CD4-positive, alpha-beta T cell treated with Interleukin-6 for 4 hours (primary cell): ENCODE measurements around the gene SEMA5A.
A peak's percentile ranks its signal among the peaks of the same experiment; 100 is the strongest.

ENCODE experiments used
- DNase-seq: peaks from one replicate; pipeline ENCODE4 v3.0.0-alpha.2; 2020; ENCODE audit warnings: mixed read lengths

SEMA5A gene, protein sequence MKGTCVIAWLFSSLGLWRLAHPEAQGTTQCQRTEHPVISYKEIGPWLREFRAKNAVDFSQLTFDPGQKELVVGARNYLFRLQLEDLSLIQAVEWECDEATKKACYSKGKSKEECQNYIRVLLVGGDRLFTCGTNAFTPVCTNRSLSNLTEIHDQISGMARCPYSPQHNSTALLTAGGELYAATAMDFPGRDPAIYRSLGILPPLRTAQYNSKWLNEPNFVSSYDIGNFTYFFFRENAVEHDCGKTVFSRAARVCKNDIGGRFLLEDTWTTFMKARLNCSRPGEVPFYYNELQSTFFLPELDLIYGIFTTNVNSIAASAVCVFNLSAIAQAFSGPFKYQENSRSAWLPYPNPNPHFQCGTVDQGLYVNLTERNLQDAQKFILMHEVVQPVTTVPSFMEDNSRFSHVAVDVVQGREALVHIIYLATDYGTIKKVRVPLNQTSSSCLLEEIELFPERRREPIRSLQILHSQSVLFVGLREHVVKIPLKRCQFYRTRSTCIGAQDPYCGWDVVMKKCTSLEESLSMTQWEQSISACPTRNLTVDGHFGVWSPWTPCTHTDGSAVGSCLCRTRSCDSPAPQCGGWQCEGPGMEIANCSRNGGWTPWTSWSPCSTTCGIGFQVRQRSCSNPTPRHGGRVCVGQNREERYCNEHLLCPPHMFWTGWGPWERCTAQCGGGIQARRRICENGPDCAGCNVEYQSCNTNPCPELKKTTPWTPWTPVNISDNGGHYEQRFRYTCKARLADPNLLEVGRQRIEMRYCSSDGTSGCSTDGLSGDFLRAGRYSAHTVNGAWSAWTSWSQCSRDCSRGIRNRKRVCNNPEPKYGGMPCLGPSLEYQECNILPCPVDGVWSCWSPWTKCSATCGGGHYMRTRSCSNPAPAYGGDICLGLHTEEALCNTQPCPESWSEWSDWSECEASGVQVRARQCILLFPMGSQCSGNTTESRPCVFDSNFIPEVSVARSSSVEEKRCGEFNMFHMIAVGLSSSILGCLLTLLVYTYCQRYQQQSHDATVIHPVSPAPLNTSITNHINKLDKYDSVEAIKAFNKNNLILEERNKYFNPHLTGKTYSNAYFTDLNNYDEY

DNA sequence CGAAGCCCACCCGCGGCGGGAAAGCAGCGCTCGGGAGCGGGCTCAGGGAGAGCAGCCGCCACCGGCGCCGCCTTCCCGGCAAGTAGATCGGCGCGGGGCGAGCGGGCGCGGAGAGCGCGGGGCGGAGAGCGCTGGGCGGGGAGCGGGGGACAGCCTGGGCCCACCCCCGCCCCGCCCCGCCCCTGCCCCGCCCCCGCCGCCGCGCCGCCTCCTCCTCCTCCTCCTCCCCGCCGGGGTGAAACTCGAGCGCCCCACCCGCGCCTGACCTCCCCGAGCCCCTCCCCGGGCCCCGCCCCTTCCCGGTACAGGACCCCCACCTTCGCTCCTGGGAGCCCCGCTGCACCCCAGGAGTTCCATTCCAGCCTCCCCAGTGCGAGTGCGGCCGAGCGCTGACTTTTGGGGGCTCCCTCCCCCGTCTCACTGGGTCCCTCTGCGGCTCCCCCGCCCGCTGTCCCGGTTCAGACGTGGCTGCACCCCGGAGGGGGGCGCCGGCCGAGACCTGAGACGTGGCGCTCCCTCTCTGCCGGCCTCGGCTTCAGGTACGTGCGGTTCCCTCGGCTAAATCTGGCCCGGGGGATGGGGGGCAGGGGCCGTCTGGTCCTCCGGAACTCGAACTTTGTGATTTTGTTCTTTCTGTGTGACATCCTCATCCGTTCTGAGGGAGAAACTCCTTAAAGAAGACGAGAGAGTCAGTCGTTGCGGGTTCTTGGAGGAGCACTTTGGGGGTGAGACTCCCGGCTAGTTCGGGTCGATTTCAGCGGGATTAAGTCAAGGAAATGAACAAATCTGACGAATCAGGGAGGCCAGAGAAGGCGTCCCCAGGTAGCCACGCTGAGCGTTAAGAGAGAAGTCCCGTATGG is at the start of gene SEMA5A:
Gene SEMA5A (minus strand): TSS at position 84 of the 860 bp plus-strand sequence. CDS start 166,129 bp downstream, outside the sequence.
- DNase-seq = peak; percentile 52

DNA sequence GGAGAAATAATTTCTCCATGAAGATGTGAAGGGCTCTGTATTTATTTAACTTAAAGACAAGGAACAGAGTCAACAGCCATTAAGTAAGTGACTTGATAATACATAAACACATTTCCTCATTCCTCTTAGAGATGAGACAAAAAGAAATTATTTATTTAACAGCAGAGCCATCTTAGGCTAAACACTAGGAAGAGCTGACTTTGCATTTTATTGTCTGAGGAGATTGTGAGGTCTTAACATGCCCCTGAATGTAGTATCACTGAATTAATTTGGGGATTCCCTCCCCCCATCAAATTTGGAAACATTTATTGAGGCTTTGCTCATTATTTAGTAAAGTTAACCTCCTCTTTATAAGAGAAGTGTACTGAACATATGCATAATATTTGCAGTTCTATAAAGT is 49.0 kb upstream of the SEMA5A start:
- DNase-seq = no peak

DNA sequence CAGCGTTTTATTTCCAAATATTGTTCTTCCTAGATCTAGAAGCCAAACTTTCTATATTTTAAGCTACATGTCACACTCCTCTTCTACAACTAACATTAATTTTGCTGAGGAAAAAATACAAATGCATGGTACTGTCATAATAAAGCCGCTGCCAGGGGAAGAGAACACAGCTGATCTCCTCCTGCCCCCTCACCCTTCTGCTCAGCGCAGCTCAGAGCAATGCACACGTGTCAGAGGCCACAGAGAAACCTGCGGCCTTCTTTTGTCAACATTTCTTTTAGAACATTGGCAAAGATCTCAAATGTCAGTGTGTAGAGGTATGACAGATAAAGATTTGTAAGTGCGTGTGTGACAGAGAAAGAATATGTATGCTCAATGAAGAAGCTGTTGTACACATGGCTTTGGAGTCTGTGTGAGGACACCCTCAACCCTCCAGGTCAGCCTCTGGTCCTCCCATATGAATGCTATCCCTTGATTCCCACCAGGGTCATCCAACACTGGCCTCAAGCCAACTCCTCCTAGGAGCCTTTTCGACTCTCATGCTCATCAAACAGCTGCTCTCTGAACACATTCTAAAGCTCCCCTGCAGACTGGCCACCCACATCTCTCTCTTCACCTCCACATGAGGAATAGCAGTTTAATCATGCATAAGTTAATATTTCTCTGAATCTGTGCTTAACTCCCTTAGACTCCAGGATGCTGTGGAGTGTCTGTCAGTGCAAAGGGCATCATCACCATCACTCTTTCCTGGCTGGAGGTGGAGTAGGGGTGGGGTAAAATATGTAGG is 43.4 kb upstream of the SEMA5A start:
- no peak for DNase-seq

DNA sequence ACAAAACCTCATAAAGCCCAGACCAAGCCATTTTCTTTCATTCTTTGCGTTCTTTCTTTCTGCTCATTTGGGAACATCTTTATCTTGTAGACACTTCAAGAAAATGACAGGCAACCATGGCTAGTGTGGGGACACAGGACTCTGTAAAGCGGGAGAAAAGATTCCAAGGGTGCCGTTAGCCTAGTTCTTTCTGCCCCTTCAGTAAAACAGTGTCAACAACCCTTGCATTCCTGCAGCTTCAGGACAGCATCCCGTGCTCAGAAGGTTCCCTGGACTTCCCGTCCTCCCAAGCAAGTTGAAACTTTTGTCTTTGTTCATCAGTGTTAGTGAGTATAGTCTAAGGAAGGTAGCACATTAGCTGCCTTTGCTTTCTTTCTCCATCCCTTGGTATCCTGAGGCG is 42.4 kb upstream of the SEMA5A start:
- no peak for DNase-seq

DNA sequence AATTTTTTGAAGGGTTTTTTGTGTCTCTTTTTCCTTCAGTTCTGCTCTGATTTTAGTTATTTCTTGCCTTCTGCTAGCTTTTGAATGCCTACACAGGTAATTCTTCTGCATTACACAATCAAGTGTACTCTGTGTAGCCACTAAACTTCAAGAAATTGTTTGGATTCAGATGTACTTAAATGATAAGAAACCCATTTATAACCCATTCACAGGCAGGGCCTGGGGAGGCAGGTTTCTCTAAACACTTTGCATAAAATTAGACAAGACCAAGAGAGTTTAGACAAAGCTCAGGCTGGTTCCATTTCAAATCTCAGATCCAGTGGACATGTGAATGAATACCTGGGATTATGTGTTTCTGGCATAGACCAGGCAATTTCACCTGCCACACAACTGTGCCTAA is 41.3 kb upstream of the SEMA5A start:
- DNase-seq = no peak

DNA sequence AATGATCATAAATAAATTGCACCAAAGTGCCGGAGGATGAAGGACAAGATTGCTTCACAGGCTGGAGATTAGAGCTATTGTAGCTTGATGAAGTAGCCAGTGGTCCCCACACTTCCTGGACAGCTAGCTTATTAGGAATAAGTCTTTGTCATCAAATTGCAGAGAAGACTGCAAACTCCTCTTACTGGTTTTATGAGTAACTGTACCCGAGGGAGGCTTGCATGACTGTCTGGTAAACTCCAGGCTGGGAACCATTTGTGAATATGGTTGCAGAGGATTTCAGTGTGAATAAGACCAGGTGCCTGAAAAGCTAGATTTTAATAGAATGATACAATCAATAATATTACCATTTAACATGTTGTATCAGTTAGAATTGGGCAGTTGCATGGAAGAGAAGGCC is 36.5 kb upstream of the SEMA5A start:
- DNase-seq = no peak

DNA sequence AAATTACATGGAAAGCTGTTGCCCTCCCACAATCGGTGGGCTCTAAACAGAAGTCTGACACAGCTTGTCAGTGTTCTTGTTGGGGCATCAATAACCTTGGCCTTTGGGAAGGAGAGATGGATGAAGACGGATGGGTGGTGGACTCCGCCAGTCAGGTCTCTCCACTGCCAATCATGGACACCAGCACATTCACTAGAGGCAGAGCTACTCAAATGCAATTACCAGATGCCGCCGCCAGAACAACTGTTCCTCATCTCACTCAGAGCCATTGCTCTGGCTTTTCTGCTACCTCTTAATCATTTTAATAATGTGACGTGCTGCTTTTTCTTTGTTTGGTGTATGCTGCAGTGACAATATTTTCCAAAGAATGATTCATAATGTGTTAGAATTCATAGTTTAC is 27.9 kb upstream of the SEMA5A start:
- DNase-seq = no peak

DNA sequence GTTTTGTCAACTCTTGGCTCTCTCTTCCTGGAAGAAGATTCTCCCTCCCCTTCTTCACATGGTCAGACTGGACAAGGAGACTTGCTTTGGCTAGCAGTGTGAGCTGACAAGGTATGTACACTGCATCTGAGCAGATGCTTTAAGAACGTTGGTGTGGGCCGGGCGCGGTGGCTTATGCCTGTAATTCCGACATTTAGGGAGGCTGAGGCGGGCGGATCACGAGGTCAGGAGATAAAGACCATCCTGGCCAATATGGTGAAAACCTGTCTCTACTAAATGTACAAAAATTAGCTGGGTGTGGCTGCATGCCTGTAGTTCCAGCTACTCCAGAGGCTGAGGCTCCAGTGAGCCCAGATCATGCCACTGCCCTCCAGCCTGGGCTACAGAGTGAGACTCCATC is 26.4 kb upstream of the SEMA5A start:
- no peak for DNase-seq

DNA sequence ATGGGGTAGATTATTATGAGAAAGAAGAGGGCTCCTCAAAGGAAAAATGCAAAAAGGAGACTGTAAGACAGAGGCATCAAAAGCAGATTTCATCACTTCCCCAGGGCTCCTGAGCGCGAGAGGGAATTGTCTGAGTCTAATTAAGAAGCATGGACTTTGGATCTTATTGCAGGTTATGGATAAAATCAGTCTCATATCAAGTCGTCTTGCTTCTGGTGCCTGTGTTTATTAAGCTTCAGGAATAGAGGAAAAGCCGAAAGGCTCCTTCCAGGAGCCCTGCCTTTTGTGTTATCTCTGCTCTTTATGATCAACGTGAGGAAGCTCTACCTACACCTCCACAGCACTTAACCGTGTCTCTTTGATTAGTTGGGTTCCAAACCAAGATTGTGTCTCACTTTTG is 25.0 kb upstream of the SEMA5A start:
- DNase-seq = no peak

DNA sequence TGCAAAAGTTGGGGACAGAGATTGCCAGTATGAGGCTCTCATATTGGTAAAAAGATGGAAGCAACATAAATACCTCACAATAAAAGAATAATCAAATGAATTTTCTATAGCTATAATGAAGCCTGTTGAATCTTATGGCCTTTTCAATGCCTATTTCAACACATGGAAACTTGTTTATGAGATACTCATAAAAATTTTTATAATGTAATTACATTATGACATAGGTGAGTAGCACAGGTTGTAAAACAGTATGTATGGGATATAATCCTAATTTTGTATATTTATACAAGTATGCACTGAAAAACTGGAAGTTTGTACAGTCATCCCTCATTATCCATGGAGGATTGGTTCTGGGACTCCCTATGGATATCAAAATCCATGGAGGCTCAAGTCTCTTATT is 21.2 kb upstream of the SEMA5A start:
- no peak for DNase-seq

DNA sequence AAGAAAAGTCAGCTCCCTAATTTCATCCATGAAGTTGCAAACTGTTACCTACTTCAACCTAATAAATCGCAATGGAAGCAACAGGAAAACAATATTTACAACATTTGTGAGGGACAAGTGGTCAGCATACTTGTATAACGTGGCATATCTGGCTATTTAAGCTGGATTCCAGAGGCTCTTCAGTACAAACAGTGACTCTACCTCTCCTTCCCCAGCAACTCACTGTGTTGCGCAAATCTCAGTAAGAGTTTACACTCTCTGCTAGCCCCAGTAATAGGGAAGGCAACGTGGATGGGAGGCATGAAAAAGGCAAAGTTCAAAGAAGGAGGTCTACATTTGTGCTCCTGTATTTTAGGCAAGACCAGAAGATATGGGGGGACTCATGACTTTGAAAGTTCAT is 18.9 kb upstream of the SEMA5A start:
- no peak for DNase-seq

DNA sequence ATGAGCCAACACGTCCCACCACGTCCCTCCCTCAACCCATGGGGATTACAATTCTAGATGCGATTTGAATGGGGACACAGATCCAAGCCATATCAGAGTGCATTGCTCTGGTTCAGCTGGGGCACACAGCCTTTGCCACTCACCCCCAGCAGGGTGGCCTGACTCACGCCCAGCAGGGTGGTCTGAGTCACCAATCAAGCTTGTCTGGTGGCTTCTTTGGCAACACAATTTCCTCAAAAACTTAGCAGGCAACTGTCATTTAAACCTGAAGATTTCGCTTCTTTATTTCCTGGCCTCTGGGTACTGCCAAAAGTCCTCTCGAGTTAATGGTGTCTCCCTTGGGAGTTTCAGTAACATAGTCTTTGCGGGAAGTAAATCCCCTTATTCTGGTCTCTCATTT is 16.3 kb upstream of the SEMA5A start:
- no peak for DNase-seq

DNA sequence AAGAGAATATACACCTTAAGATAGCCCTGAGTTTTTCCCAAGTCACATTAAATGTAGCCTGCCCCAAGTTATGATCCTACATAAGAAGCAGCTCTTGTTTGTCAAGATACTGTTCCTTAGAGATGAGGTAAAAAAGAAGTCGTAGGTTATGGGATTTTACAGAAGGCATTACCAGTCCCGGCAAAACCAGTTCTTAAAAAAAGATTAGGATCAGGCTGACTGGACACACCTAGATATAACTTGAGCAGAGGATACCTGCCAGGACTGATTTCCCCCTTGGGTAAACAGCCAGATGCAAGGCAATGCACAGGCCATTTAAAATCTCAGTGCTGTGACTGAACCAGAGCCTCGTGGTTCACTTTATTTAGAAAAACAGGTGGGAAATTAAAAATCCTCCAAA is 14.1 kb upstream of the SEMA5A start:
- DNase-seq = no peak

DNA sequence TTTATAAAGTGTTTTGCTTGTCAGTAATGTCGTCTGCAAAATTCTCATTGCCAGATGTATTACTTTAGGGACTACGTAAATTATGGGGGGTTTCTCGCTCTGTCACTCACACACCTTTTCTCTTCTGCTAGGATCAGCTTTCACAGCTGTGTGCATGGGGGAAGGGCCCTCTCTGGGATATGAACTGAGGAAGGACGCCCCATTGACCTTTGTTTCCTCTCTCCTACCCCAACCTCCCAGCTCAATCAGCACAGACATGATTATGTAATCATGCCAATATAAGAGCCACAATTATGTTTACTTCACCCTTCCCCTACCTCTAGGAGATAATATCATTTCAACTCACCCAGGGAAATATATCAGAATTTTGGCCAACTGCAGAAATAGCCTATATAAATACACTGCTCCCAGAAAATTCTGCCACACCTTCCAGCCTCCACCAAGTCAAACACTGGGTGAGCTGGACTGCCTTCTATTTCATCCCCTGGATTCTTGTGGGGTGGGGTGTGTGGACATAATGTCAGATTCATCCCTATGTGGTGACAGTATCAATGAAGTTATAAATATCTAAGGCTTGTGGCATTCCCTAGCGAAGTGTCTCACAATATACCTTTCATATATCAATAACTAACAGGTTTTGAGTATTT is 12.6 kb upstream of the SEMA5A start:
- no peak for DNase-seq

DNA sequence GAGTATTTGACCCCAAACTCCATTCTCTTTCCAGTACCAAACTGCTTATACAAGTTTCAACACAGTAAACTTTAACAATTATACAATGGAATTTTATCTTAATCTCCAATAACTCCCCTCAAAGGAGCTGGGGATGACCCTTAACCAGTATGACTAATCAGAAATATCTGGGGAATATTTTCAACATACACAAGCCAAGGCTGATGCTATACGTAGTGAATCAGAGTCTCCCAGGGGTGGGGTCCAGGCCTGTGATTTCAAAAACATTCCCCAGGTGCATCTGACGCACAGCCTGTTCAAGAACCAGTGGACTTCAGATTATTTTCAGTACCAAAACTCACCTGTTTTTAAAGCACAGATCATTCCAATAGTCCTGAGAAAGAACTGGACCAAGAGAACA is 11.8 kb upstream of the SEMA5A start:
- DNase-seq = no peak

DNA sequence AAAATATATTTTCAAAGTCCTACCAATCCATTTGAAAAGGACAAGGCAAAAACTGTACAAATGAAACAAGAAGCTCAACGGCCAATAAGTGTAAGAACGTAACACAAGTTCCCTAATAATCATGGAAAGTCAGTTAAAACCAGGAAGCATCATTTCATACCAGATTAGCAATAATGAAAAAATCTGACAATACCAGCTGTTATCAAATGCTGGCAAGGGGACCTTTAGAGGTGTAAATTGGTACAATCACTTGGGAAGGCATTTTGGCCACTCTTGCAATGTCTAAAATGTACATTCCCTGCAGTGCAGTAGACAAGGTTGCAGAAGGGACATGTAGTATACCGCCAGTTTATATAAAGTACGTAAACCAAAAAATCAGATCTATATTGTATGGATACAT is 10.1 kb upstream of the SEMA5A start:
- DNase-seq = no peak

DNA sequence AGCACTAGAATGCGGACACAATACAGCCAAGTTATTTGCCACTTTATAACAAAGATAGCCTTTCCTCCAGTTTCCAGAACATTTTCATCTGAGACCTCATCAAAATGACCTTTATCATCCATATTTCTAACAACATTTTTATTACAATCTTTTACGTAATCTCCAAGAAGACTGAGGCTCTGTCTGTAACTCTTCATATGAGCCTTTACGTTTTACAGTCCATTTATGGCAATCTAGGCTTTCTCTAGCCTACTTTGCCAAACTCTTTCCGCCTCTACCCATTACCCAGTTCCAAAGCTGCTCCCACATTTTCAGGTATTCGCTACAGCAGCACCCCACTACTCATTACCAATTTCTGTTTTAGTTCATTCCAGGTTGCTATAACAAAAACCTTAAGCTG is 8.2 kb upstream of the SEMA5A start:
- no peak for DNase-seq

DNA sequence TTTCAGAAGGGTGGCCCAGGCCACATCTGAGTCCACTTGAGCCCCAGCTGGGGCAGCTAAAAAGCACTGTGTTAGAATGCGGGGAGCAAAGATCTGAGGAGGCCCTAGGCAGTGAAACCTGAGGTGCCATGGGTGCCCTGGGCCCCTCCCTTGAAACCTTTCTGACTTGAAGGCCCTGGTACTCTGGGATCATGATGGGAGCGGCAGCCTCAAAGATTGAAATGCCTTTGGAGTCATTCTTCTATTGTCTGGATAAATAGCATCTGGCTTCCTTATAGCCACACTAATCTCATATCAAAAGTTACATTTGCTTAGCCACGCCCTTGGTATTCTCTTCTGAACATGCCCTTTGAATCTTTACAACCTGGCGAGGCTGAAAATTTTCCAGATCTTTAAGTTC is 7.7 kb upstream of the SEMA5A start:
- no peak for DNase-seq

DNA sequence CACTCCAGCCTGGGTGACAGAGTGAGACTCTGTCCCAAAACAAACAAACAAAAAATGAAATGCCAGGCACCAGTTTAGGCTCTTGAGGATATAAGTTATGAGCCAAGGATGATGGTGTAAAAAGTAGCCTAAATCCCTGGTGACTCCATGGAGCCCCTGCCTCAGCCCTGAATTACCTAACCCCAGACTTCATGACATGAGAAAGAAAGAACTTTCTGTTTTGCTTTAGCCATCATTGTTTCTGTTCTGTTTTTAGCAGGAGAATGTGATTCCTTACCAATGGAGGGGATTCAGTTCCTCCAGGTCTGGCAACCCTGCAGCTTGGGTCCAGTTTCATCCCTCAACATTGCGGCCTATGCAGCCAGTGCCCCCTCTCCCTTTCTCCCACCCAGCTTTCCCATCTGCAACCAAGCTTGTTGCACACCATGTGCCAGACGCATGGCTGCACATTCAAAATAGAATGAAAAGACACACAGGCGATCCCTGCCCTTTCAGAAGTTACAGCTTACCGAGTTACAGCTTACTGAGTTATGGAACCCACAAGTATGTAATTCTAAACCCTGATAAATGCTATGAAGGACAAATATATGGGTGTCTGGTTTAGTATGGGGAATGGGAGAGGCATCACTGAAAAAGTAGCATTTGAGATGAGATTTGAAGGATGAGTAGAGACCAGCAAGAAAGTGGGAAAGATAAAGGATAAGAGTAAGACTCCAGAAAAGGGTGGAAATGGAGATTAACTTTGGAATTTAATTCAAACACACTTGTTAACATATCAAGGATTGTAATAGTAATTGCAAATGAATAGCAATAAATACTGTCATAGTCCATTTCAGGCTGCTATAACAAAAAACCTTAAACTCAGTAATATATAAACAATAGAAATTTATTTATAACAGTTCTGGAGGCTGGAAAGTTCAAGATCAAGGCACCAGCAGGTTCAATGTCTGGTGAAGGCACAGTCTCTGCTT is 6.0 kb upstream of the SEMA5A start:
- no peak for DNase-seq

DNA sequence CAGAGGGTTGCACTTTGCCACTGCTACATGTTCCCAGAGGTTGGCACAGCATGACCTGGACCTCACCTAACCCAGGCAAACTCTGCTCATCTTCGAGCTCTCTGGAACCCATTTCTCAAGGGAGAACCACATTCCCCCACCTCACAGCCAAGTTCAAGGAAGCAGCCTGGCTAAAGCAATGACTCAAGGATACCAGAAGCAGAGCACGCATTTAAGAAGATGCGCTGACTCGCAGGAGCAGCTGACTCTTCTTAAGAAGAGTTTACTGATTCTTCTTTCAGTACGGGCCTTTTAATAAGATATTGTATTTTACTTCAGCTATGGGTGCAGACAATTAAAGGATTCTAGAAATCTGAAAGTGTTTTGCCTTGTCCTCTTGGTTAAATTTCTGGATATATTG is 4.1 kb upstream of the SEMA5A start:
- DNase-seq = no peak
